Epithelial cell of proximal tubule (primary cell): ENCODE measurements around the gene POLR2H. TPM values are rescaled to one million over a fixed set of nuclear protein-coding genes. Genes with fewer than 3 reads are reported as not detected.

Source experiments
- DNase-seq: peaks from one replicate; pipeline ENCODE4 v3.0.0-alpha.2; 2011; ENCODE audit warnings: low read depth
- H3K4me3 ChIP-seq: 2 replicates; pipeline ENCODE4 v1.5.1; 2011; ENCODE audit warnings: low read depth, mild to moderate bottlenecking, low read length
- total RNA-seq: library from RNA; depleted of rRNA; stranded (reverse); fragments of >200 nt; gene quantifications from 2 replicates; pipeline ENCODE4 v1.2.3, GENCODE V29; 2015
- TF ChIP-seq, protein P1 (sequence below): conservative IDR thresholded peaks from 2 replicates; pipeline ENCODE4 v1.5.1; 2012; ENCODE audit warnings: low read depth, mild to moderate bottlenecking, low read length

POLR2H gene
- total RNA-seq, 1 donor from 2014 or later = 182 TPM

DNA sequence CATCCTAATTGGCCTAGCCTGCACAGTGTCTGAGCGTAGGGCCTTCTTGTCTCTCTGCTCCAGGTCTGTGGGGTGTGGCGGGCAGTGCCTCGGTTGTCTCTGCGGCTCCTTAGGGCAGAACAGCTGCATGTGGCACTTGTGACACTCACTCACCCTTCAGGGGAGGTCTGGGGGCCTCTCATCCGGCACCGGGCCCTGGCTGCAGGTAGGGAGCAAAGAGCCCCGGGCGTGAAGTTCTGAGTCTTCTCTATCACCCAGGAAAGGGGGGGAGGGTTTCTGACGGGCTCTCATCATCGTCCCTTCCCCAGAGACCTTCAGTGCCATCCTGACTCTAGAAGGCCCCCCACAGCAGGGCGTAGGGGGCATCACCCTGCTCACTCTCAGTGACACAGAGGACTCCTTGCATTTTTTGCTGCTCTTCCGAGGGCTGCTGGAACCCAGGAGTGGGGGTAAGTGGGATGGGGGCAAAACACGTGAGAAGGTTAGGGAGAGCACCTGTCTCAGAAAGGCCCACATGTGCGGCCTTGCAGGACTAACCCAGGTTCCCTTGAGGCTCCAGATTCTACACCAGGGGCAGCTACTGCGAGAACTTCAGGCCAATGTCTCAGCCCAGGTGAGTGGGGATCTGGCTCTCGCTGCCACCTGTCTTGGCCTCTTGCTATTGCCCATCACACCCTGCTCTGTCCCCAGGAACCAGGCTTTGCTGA, 21.0 kb downstream of the POLR2H start:
- TF ChIP-seq, protein P1, sequence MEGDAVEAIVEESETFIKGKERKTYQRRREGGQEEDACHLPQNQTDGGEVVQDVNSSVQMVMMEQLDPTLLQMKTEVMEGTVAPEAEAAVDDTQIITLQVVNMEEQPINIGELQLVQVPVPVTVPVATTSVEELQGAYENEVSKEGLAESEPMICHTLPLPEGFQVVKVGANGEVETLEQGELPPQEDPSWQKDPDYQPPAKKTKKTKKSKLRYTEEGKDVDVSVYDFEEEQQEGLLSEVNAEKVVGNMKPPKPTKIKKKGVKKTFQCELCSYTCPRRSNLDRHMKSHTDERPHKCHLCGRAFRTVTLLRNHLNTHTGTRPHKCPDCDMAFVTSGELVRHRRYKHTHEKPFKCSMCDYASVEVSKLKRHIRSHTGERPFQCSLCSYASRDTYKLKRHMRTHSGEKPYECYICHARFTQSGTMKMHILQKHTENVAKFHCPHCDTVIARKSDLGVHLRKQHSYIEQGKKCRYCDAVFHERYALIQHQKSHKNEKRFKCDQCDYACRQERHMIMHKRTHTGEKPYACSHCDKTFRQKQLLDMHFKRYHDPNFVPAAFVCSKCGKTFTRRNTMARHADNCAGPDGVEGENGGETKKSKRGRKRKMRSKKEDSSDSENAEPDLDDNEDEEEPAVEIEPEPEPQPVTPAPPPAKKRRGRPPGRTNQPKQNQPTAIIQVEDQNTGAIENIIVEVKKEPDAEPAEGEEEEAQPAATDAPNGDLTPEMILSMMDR = no peak
- no peak for DNase-seq
- no peak overlapping the region for H3K4me3 ChIP-seq

DNA sequence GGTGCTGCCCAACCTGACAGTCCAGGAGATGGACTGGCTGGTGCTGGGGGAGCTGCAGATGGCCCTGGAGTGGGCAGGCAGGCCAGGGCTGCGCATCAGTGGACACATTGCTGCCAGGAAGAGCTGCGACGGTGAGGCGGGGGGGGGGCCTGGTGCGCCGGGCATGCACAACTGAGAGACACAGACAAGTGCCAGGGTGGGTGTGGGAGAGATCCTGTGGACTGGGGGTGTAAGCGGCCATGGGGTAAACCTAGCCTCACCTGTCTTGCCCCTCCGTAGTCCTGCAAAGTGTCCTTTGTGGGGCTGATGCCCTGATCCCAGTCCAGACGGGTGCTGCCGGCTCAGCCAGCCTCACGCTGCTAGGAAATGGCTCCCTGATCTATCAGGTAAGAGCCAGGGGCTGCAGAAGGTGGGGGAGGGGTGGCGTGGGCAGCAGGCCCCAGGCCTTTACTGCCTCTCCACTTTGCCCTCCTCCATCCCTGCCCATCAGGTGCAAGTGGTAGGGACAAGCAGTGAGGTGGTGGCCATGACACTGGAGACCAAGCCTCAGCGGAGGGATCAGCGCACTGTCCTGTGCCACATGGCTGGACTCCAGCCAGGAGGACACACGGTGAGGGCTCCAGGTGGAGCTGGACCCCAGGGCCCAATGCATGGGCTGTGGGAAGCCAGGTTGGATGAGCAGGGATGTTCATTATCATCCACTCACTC, 21.7 kb downstream of the POLR2H start:
- DNase-seq = no peak
- TF ChIP-seq, protein P1 = no peak
- H3K4me3 ChIP-seq = no peak overlapping the region

DNA sequence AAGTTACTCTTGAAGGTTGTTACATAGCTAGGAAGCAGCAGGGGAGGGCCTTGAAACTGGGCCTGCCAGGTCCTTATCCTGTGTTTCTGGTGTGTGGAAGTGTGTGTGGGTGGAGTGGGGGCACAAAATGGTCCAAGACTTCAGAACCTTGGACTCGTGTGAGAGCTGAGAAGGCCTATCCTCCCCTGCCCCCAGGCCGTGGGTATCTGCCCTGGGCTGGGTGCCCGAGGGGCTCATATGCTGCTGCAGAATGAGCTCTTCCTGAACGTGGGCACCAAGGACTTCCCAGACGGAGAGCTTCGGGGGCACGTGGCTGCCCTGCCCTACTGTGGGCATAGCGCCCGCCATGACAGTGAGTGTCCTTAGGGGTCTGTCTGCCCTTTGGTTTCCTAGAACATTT, 22.8 kb downstream of the POLR2H start:
- TF ChIP-seq, protein P1 = no peak
- no peak overlapping the region for H3K4me3 ChIP-seq
- DNase-seq = no peak

DNA sequence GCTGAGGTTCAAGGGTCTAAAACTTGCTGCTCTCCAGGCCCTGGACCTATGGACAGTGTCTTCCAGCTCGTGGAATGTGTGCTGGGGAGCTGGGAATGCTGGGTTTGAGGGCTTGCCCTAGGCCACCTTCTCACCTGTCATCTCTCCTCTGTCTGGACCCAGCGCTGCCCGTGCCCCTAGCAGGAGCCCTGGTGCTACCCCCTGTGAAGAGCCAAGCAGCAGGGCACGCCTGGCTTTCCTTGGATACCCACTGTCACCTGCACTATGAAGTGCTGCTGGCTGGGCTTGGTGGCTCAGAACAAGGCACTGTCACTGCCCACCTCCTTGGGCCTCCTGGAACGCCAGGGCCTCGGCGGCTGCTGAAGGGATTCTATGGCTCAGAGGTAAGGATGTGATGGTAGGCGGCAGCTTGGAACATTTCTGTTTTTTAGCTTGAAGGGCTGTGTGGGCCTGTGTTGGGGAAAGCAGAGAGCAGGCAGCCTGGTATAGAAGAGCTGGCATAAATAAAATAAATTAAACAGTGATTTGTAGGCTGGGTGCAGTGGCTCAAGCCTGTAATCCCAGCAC, 23.4 kb downstream of the POLR2H start:
- TF ChIP-seq, protein P1 = no peak
- no peak for DNase-seq
- no peak overlapping the region for H3K4me3 ChIP-seq

DNA sequence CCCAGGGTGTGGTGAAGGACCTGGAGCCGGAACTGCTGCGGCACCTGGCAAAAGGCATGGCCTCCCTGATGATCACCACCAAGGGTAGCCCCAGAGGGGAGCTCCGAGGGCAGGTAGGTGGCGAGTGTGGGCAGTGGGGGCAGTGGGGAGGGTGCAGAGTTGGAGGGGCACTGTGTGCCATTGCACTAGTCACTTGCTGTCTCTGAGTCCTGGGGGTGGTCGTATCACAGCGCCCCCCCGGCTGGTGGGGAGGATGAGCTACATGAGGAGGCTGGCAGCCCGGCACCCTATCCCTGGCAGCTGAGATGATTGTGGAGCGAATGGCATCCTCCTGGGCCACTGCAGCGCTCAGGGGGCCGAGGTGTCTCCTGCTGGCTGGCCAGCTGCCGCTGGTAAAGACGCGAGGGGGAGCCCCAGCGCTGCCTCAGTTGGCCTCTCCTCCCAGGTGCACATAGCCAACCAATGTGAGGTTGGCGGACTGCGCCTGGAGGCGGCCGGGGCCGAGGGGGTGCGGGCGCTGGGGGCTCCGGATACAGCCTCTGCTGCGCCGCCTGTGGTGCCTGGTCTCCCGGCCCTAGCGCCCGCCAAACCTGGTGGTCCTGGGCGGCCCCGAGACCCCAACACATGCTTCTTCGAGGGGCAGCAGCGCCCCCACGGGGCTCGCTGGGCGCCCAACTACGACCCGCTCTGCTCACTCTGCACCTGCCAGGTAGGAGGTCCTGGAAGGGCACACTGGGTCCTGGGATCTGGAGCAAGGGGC, 24.7 kb downstream of the POLR2H start:
- TF ChIP-seq, protein P1 = no peak
- DNase-seq = no peak
- no peak overlapping the region for H3K4me3 ChIP-seq

DNA sequence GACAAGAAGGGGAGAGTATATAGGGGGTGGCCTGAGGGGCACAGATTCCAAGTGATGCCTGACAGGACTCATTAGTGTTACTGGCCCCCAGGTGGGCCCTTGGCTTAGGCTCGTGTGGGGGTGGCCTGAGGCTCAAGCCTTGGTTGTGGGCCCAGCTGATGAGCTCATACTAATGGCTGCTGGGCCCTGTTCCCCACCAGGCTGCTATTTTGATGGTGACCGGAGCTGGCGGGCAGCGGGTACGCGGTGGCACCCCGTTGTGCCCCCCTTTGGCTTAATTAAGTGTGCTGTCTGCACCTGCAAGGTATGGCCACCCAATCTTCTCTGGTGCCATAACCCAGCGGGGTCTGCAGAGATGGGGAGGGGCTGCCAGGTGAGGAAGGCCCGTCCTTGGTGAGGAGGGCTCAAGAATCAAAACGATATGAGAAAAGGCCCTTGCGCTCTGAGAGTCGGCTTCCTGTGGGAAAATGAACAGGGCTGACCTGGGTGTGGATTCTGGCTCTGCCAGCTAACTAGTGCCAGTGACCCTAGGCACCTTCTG, 25.7 kb downstream of the POLR2H start:
- no peak for DNase-seq
- no peak overlapping the region for H3K4me3 ChIP-seq
- TF ChIP-seq, protein P1 = no peak
